GM21360 (cell line): ENCODE data around the gene BMPR1A.
A peak's percentile ranks its signal among the peaks of the same experiment; 100 is the strongest.

ENCODE experiments used
- ATAC-seq: cut with Tn5 transposase; IDR thresholded peaks from one replicate; pipeline ENCODE4 v1.9.1; 2021; ENCODE audit warnings: mild to moderate bottlenecking, moderate library complexity; ENCODE audit not compliant: unreplicated experiment

The BMPR1A gene

GRCh38 chr10:86756511-86757112 lies at the start of gene BMPR1A:
Gene BMPR1A (plus strand): TSS chr10:86756619. CDS start chr10:86876019, 119,400 bp downstream.
- peak; percentile 31 for ATAC-seq

GRCh38 chr10:86706977-86707376 lies 49.4 kb upstream of the BMPR1A start:
- no peak for ATAC-seq

- no peak for ATAC-seq
Measured at GRCh38 chr10:86707505-86707904, 48.9 kb upstream of the BMPR1A start.

DNA sequence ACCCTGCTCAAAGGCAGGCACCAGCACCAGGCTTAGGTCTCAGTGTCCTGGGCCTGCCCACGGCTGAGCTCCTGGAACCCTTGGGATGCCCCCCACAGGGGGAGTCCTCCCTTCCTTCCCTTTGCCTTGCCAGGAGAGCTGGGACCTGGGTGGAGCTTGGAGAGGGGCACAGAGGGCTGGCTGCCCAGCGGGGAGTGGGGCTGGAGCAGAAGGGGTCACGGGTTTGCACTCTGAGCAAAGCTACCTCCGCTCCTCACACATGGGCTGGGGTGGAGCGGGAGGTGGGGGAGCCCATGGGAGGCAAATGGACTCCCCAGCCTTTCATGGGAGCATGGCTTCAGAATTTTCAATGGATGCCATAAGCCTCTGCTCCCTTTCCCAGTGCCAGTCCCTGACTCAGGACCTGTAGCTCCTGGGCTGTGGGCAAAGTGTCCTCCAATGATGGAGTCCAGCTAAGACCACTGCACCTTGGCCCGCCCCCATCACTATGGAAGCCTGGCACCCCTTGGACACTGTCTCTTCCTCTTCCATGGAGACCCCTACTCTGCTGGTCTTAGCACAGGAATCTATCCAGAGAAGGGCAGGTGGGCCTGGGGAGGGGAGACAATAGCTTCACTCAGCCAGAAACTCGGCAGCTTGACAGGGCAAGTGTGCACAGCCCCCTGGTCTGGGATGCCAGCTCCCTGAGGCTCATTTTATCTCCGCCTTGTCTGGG lies 48.2 kb upstream of the BMPR1A start:
- no peak for ATAC-seq

GRCh38 chr10:86708783-86709380 lies 47.5 kb upstream of the BMPR1A start:
- ATAC-seq = no peak

GRCh38 chr10:86709396-86710185 lies 46.8 kb upstream of the BMPR1A start:
- ATAC-seq = no peak

GRCh38 chr10:86710987-86711512 lies 45.4 kb upstream of the BMPR1A start:
- ATAC-seq = peak; percentile 78

GRCh38 chr10:86711513-86712316 lies 44.7 kb upstream of the BMPR1A start:
- ATAC-seq = peak; percentile 36

GRCh38 chr10:86712317-86712707 lies 44.1 kb upstream of the BMPR1A start:
- ATAC-seq = peak; percentile 31

- no peak for ATAC-seq
Measured at GRCh38 chr10:86715156-86715795, 41.1 kb upstream of the BMPR1A start.

DNA sequence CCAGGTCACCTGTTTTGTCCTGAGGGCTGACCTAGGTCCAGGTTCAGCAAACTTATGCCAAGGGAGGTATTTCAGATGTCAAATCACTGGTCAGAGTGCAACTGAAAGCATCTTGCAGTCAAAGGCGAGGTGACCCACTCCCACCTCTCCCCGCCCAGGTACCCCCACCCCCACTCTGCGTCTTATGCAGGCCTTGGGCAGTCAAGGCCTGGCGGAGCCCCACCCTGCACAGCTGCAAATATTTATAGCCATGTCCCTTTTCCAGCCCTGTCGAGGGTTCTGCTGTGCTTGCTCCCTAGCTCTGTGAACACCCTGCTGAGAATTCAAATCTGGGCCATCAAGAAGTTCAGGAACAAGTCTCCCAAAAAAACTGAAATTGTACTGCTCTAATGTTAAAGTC lies 40.6 kb upstream of the BMPR1A start:
- no peak for ATAC-seq

GRCh38 chr10:86716466-86716865 lies 40.0 kb upstream of the BMPR1A start:
- no peak for ATAC-seq

DNA sequence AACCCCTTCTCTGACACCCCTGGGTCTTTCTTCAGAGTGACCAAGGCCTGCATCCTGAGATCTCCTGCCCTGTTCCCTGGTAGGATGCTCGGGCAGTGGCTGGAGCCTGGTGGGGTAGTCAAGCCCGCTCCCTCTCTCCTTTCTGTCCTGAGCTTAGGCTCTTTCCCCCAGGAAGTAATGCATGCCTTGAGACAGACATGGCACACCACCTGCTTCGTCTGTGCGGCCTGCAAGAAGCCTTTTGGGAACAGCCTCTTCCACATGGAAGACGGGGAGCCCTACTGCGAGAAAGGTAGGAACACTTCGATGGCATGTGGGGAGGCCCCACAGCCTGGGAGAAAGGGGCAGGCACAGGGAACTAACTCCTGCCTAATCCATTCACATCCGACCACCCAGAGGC lies 37.9 kb upstream of the BMPR1A start:
- ATAC-seq = no peak

DNA sequence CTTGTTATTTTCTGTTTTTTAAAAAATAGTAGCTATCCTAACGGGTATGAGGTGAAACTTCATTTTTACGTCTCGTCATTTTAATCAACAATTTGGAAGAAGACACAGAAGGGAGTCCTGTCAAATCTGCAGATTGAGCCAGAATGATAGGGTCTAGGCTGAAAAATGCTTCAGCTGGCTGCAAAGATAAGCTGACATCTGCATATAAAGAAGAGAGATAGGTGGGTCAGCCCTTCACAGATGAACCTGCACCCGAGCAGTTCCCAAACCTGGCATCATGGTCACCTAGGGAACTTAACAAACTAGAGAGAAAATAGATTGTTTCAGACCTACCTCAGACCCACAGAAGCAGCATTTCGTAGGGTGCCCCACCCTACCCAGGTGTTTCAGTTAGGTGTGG lies 35.2 kb upstream of the BMPR1A start:
- ATAC-seq = no peak

- ATAC-seq = no peak
Measured at GRCh38 chr10:86723009-86723408, 33.4 kb upstream of the BMPR1A start.

DNA sequence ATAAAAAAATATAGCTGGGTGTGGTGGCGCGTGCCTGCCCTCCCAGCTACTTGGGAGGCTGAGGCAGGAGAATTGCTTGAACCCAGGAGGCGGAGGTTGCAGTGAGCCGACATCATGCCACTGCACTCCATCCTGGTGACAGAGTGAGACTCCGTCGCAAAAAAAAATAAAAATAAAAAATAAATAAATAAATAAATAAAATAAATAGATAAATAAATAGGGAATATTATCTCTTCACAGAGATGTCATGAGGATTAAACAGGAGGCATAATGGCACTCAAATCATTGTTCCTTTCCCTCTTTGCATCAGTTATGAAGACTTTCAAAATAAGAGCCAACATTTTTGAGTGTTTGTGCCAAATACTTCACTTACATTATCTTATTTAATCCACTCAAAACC lies 32.0 kb upstream of the BMPR1A start:
- no peak for ATAC-seq

- no peak for ATAC-seq
Measured at GRCh38 chr10:86725980-86726676, 30.3 kb upstream of the BMPR1A start.

- no peak for ATAC-seq
Measured at GRCh38 chr10:86726677-86726999, 29.8 kb upstream of the BMPR1A start.

DNA sequence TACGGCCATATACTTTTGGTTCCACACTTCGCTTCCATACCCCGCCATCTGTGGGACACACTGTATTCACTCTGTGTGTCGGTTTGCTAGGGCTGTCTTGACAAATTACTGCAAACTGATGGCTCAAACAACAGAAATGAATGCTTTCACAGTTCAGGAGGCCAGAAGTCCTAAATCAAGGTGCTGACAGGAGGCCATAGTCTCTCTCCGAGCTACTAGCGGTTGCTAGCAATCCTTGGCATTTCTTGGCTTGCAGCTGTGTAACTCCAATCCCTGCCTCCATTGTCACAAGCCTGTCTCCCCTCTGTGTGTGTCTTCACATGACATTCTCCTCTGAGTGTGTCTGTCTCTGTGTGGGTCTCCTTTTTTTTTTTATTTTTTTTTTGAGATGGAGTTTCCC lies 28.9 kb upstream of the BMPR1A start:
- no peak for ATAC-seq

GRCh38 chr10:86728056-86728455 lies 28.4 kb upstream of the BMPR1A start:
- ATAC-seq = no peak
